Glutamatergic neuron (in vitro differentiated cells): Measurements from ENCODE around the gene JAKMIP1. TPM values are rescaled to one million over a fixed set of nuclear protein-coding genes. Genes with fewer than 3 reads are reported as not detected.
A peak's percentile ranks its signal among the peaks of the same experiment; 100 is the strongest.
"Not testable (repeated sequence)": the region's sequence is repeated elsewhere in the genome, so short reads cannot be mapped to it uniquely, and the experiment has no call there.

ENCODE experiments used
- DNase-seq: peaks from one replicate; pipeline ENCODE4 v3.0.0; 2022
- H3K27ac Mint-ChIP-seq: one replicate; pipeline ENCODE4 v1.8.0; 2020; ENCODE audit warnings: mild to moderate bottlenecking, mixed read lengths, inconsistent platforms; ENCODE audit not compliant: unreplicated experiment
- H3K27me3 Mint-ChIP-seq: one replicate; pipeline ENCODE4 v1.8.0; 2020; ENCODE audit warnings: mild to moderate bottlenecking, moderate library complexity, mixed read lengths, inconsistent platforms; ENCODE audit not compliant: unreplicated experiment
- H3K36me3 Mint-ChIP-seq: one replicate; pipeline ENCODE4 v1.8.0; 2020; ENCODE audit warnings: mild to moderate bottlenecking, mixed read lengths, inconsistent platforms; ENCODE audit not compliant: unreplicated experiment
- H3K4me1 Mint-ChIP-seq: one replicate; pipeline ENCODE4 v1.8.0; 2020; ENCODE audit warnings: mild to moderate bottlenecking, low read depth, mixed read lengths, inconsistent platforms; ENCODE audit not compliant: unreplicated experiment
- H3K4me3 Mint-ChIP-seq: one replicate; pipeline ENCODE4 v1.8.0; 2020; ENCODE audit warnings: mild to moderate bottlenecking, mixed read lengths, inconsistent platforms; ENCODE audit not compliant: unreplicated experiment
- H3K9me3 Mint-ChIP-seq: one replicate; pipeline ENCODE4 v1.8.0; 2020; ENCODE audit warnings: mild to moderate bottlenecking, moderate library complexity, mixed read lengths, inconsistent platforms; ENCODE audit not compliant: unreplicated experiment
- total RNA-seq: library from RNA; stranded (reverse); fragmentation: NEBNext Ultra II Directional; extraction: Animal tissue kit (Norgen Biotek cat#: 25700); gene quantifications from one replicate; pipeline ENCODE4 v1.2.1, GENCODE V29; 2021; ENCODE audit not compliant: unreplicated experiment
- TF ChIP-seq, protein P1 (sequence below): fragments of 200-600 bp; sonication (generic); IDR thresholded peaks from one replicate; pipeline ENCODE4 v1.5.0; 2021; ENCODE audit not compliant: partially characterized antibody, unreplicated experiment

Gene JAKMIP1
- total RNA-seq, 1 donor from 2014 or later: 2.4 TPM

DNA sequence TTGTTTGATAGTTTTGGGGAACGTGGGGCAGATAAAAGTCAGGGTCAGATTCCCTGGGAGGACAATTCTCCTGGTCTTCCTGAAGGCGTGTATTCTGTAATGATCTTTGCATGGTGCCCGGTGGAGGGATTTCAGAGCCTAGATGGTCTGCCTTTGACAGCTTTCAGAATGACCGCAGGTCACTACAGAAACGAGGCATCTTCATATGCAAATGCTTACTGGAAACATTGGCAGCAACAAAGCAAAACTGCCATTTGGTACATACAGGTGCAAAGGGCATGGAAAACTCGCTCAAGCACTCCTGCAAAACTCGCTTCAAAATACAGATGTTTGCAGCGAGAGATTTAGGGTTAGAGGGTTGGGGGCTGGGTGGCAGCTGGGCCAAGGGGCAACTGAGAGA lies 190.9 kb downstream of the JAKMIP1 start:
- Mint-ChIP-seq H3K9me3 (peaks cover 5% of the 10 kb centered on the region), H3K4me1 (peaks cover 12% of the 10 kb centered on the region), H3K27me3 (peaks cover 13% of the 10 kb centered on the region), H3K4me3 (no peak overlapping the region), H3K36me3 (peaks cover 5% of the 10 kb centered on the region), H3K27ac (no peak overlapping the region)
- TF ChIP-seq, protein P1, sequence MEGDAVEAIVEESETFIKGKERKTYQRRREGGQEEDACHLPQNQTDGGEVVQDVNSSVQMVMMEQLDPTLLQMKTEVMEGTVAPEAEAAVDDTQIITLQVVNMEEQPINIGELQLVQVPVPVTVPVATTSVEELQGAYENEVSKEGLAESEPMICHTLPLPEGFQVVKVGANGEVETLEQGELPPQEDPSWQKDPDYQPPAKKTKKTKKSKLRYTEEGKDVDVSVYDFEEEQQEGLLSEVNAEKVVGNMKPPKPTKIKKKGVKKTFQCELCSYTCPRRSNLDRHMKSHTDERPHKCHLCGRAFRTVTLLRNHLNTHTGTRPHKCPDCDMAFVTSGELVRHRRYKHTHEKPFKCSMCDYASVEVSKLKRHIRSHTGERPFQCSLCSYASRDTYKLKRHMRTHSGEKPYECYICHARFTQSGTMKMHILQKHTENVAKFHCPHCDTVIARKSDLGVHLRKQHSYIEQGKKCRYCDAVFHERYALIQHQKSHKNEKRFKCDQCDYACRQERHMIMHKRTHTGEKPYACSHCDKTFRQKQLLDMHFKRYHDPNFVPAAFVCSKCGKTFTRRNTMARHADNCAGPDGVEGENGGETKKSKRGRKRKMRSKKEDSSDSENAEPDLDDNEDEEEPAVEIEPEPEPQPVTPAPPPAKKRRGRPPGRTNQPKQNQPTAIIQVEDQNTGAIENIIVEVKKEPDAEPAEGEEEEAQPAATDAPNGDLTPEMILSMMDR: no peak
- DNase-seq: no peak

DNA sequence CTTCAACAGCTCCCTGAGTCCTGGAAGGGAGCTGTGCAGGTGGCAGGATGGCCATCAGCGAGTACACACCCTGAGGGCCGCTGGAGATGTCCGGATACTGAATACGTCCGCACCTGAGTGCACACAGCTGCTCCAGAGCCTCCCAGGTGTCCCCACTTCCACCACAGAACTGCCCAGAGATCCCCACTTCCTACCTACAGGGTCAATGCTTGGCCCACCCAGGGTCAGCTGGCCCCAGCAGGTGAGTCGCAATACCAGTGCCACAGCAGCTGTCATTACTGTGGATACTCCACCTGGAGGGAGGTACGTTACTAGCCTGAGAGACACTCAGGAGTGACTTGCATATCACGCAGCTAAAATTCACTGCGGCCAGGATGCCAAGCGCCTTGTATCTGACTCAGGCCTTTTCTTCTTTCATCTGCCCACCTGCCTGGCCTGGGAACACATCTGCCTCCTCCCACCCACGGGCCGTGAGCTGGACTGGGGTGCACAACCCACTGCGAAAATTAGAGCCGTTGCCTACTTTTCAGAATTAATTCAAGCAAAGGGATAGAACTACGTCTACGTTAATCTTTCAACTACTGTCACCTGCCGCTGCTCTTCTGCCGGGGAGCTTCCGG lies 191.5 kb downstream of the JAKMIP1 start:
- Mint-ChIP-seq H3K4me3 (no peak overlapping the region), H3K9me3 (peaks cover 5% of the 10 kb centered on the region), H3K27ac (no peak overlapping the region), H3K36me3 (peaks cover 5% of the 10 kb centered on the region), H3K4me1 (peaks cover 12% of the 10 kb centered on the region), H3K27me3 (peaks cover 13% of the 10 kb centered on the region)
- DNase-seq: no peak
- TF ChIP-seq, protein P1: no peak

DNA sequence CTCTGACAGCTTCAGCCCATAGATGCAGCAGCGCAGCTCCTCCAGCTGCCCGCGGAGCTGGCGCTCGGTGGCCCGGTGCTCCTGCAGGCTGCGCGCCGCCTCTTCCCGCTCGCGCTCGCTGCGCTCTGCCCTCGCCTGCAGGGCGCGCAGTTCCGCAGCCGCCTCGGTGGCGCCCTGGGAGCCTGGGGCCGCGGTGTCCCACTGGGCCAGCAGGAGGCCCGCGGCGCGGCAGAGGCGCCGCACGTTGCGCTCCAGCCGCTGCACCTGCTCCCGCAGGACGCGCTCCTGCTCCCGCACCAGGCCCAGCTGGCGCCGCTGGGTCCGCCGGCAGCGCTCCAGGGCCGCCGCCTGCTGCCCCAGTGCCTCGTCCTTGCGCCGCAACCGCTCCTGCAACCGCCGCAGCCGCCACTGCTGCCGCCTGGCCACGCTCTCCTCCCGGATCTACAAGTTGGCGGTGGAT lies 192.2 kb downstream of the JAKMIP1 start:
- Mint-ChIP-seq H3K27me3 (peaks cover 13% of the 10 kb centered on the region), H3K4me1 (peaks cover 12% of the 10 kb centered on the region), H3K4me3 (no peak overlapping the region), H3K27ac (no peak overlapping the region), H3K36me3 (peaks cover 5% of the 10 kb centered on the region), H3K9me3 (peaks cover 5% of the 10 kb centered on the region)
- DNase-seq: peak; percentile 49
- TF ChIP-seq, protein P1: no peak

DNA sequence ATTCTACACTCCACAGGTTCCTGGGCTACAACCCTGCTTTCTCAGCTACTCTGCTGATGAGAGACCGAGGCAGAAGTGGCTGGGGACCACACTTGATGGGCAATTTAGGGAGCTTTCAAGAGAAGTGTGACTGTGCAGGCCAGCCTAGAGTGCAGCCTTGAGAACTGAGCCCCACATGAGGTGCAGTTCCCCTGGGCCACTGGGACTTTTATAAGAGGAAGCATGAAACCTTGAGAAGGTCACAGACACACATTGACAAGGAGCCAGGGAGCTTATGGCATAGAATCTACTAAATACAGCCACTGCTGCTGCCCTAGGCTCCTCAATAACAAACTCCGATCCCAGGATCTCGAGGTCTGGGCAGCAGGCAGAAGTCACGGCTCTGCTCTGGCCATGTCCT lies 195.2 kb downstream of the JAKMIP1 start:
- H3K27ac Mint-ChIP-seq: no peak overlapping the region
- TF ChIP-seq, protein P1: no peak
- peaks cover 5% of the 10 kb centered on the region for H3K36me3 Mint-ChIP-seq
- DNase-seq: no peak
- H3K4me1 Mint-ChIP-seq: peaks cover 14% of the 10 kb centered on the region
- H3K9me3 Mint-ChIP-seq: peaks cover 5% of the 10 kb centered on the region
- no peak overlapping the region for H3K4me3 Mint-ChIP-seq
- peaks cover 13% of the 10 kb centered on the region for H3K27me3 Mint-ChIP-seq

DNA sequence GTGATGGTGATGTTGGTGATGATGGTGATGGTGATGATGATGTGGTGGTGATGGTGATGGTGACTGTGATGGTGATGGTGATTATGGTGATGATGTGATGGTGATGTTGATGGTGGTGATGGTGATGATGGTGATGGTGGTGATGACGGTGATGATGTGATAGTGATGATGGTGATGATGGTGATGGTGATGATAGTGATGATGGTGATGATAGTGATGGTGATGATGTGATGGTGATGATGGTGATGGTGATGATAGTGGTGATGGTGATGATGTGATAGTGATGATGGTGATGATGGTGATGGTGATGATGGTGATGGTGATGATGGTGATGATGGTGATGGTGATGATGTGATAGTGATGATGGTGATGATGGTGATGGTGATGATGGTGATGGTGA lies 196.9 kb downstream of the JAKMIP1 start:
- not testable (repeated sequence) for H3K27me3 Mint-ChIP-seq, DNase-seq, H3K36me3 Mint-ChIP-seq, H3K4me1 Mint-ChIP-seq, H3K27ac Mint-ChIP-seq, H3K4me3 Mint-ChIP-seq, H3K9me3 Mint-ChIP-seq
